WTC11 (cell line): Measurements from ENCODE around the gene GRM7. TPM values are rescaled to one million over a fixed set of nuclear protein-coding genes. Genes with fewer than 3 reads are reported as not detected.

Source experiments
- ATAC-seq: fragments of 200-7000 bp; cut with Tn5 transposase; 2 replicates; pipeline ENCODE4 v1.10.0; 2021; ENCODE audit warnings: mild to moderate bottlenecking, moderate library complexity
- CTCF ChIA-PET: fragments of 300-600 bp; sonication (Branson Sonifier 250); formaldehyde crosslinking; loops from one replicate; lab custom pipeline; 2021; ENCODE audit warnings: antibody characterized with exemption; lab: Charles Lee
- POLR2A ChIA-PET: fragments of 350-600 bp; sonication (Branson Sonifier 250); formaldehyde crosslinking; loops from one replicate; lab custom pipeline; 2021; ENCODE audit warnings: antibody characterized with exemption; lab: Charles Lee
- DNase-seq: peaks from one replicate; pipeline ENCODE4 v3.0.0; 2021; ENCODE audit warnings: low spot score
- H3K27ac Mint-ChIP-seq: 2 replicates; pipeline ENCODE4 v1.8.0; 2021; ENCODE audit warnings: mixed read lengths
- H3K27me3 Mint-ChIP-seq: 2 replicates; pipeline ENCODE4 v1.8.0; 2021; ENCODE audit warnings: low read depth, mild to moderate bottlenecking, moderate library complexity, mixed read lengths
- H3K36me3 Mint-ChIP-seq: 2 replicates; pipeline ENCODE4 v1.8.0; 2021; ENCODE audit warnings: mixed read lengths
- H3K4me1 Mint-ChIP-seq: 2 replicates; pipeline ENCODE4 v1.8.0; 2022; ENCODE audit warnings: mixed read lengths
- H3K4me3 Mint-ChIP-seq: 2 replicates; pipeline ENCODE4 v1.8.0; 2021; ENCODE audit warnings: mild to moderate bottlenecking, moderate library complexity, mixed read lengths
- H3K9me3 Mint-ChIP-seq: 2 replicates; pipeline ENCODE4 v1.8.0; 2021; ENCODE audit warnings: mixed read lengths
- ARID4B ChIP-seq: sonication (generic); formaldehyde crosslinking; IDR thresholded peaks from 2 replicates; pipeline ENCODE4 v1.8.0; 2023; ENCODE audit warnings: missing genetic modification reagents, mild to moderate bottlenecking, borderline replicate concordance
- CTCF ChIP-seq: fragments of 200-600 bp; IDR thresholded peaks from 2 replicates; pipeline ENCODE4 v1.8.0; 2022; ENCODE audit warnings: antibody characterized with exemption
- ELF4 ChIP-seq: sonication (generic); formaldehyde crosslinking; IDR thresholded peaks from 2 replicates; pipeline ENCODE4 v1.8.1; 2022; ENCODE audit warnings: low read depth, mild to moderate bottlenecking, moderate library complexity, missing genetic modification reagents
- ESRRA ChIP-seq: sonication (generic); formaldehyde crosslinking; IDR thresholded peaks from 2 replicates; pipeline ENCODE4 v1.8.1; 2022; ENCODE audit warnings: mild to moderate bottlenecking, missing genetic modification reagents, borderline replicate concordance
- GABPB1 ChIP-seq: sonication (generic); formaldehyde crosslinking; IDR thresholded peaks from 2 replicates; pipeline ENCODE4 v1.8.1; 2023; ENCODE audit warnings: mild to moderate bottlenecking, missing genetic modification reagents
- GRHL2 ChIP-seq: fragments of 250-450 bp; sonication (Bioruptor Pico); IDR thresholded peaks from 2 replicates; pipeline ENCODE4 v1.8.0; 2022; ENCODE audit warnings: mild to moderate bottlenecking, moderate library complexity; ENCODE audit not compliant: insufficient replicate concordance, severe bottlenecking
- GTF2I ChIP-seq: fragments of 250-450 bp; sonication (Bioruptor Pico); conservative IDR thresholded peaks from 2 replicates; pipeline ENCODE4 v1.4.0; 2021; ENCODE audit warnings: mild to moderate bottlenecking
- NR2C2 ChIP-seq: sonication (generic); formaldehyde crosslinking; IDR thresholded peaks from 2 replicates; pipeline ENCODE4 v1.8.0; 2022; ENCODE audit warnings: mild to moderate bottlenecking, missing genetic modification reagents
- RELA ChIP-seq: sonication (generic); formaldehyde crosslinking; IDR thresholded peaks from 2 replicates; pipeline ENCODE4 v1.8.1; 2022; ENCODE audit warnings: missing genetic modification reagents, mild to moderate bottlenecking, borderline replicate concordance
- RORB ChIP-seq: fragments of 250-450 bp; sonication (Bioruptor Pico); IDR thresholded peaks from 2 replicates; pipeline ENCODE4 v1.9.0; 2021; ENCODE audit warnings: mild to moderate bottlenecking
- SP1 ChIP-seq: sonication (generic); formaldehyde crosslinking; conservative IDR thresholded peaks from 2 replicates; pipeline ENCODE4 v1.8.1; 2022; ENCODE audit warnings: missing genetic modification reagents
- TEAD1 ChIP-seq: sonication (generic); formaldehyde crosslinking; IDR thresholded peaks from 2 replicates; pipeline ENCODE4 v1.8.0; 2022; ENCODE audit warnings: mild to moderate bottlenecking, missing genetic modification reagents
- ZBTB43 ChIP-seq: sonication (generic); formaldehyde crosslinking; IDR thresholded peaks from 2 replicates; pipeline ENCODE4 v1.8.1; 2023; ENCODE audit warnings: mild to moderate bottlenecking, missing genetic modification reagents
- total RNA-seq: library from RNA; stranded (reverse); gene quantifications from 3 replicates; pipeline ENCODE4 v1.2.3, GENCODE V29; 2021
- TF ChIP-seq, protein P1 (sequence below): sonication (generic); formaldehyde crosslinking; IDR thresholded peaks from 2 replicates; pipeline ENCODE4 v1.8.1; 2023; ENCODE audit warnings: mild to moderate bottlenecking, missing genetic modification reagents, borderline replicate concordance
- TF ChIP-seq, protein P2 (sequence below): sonication (generic); formaldehyde crosslinking; IDR thresholded peaks from 2 replicates; pipeline ENCODE4 v1.8.0; 2022; ENCODE audit warnings: mild to moderate bottlenecking, missing genetic modification reagents

GRM7 gene
- total RNA-seq, 1 experiment from 2014 or later: 0.42 TPM

- TF ChIP-seq CTCF: no peak
- TF ChIP-seq NR2C2: no peak
- TF ChIP-seq ESRRA: no peak
- TF ChIP-seq TEAD1: no peak
- no peak for TF ChIP-seq RELA (CRISPR knock-in tag)
- TF ChIP-seq ARID4B (CRISPR knock-in tag): no peak
- no peak for TF ChIP-seq GRHL2 (CRISPR knock-in tag)
These were observed 822.5 kb downstream of the GRM7 start (continued) for GRCh38 chr3:7683426-7683825.

DNA sequence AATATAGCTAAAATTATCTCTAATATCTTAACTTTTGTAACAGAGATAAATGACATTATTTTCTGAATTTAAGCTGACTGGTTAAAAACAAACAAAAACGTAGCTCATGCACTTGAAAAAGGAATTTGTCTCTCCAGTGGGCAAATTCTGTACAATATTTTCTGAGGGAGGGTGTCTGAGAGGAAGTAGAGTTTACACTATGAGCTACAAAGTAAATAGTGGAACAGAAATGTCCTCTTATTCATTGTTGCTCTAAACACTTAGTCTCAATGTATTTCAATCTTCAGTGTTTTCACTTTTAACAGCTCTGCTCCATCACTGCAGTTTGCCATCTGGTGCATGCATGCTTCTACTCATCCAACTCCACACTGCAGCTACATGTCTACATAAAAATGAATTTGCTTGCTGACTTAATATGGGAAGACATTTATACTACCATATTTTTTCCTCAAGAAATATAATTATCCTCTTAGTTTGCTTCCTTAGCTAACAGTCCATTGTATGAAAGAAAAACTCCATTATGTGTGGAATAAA lies 823.3 kb downstream of the GRM7 start:
- peak overlapping the region; percentile 42; the same call in 1 of the 2 replicates for H3K27ac Mint-ChIP-seq
- ChIA-PET POLR2A (no interaction called here), CTCF (interaction anchor here (1.2 kb wide), 1 partner anchor 20 kb away, joined by 3 read pairs; no protein-coding TSS in a partner anchor)
- H3K9me3 Mint-ChIP-seq: peaks cover 24% of the 10 kb centered on the region
- H3K4me3 Mint-ChIP-seq: no peak overlapping the region
- no peak for ATAC-seq
- no peaks in the 10 kb centered on the region for H3K27me3 Mint-ChIP-seq
- H3K4me1 Mint-ChIP-seq: peaks cover 39% of the 10 kb centered on the region
- H3K36me3 Mint-ChIP-seq: peaks cover 18% of the 10 kb centered on the region
- TF ChIP-seq ELF4 (no peak), GTF2I (CRISPR knock-in tag) (no peak), RORB (CRISPR knock-in tag) (no peak)
- TF ChIP-seq, protein P1, sequence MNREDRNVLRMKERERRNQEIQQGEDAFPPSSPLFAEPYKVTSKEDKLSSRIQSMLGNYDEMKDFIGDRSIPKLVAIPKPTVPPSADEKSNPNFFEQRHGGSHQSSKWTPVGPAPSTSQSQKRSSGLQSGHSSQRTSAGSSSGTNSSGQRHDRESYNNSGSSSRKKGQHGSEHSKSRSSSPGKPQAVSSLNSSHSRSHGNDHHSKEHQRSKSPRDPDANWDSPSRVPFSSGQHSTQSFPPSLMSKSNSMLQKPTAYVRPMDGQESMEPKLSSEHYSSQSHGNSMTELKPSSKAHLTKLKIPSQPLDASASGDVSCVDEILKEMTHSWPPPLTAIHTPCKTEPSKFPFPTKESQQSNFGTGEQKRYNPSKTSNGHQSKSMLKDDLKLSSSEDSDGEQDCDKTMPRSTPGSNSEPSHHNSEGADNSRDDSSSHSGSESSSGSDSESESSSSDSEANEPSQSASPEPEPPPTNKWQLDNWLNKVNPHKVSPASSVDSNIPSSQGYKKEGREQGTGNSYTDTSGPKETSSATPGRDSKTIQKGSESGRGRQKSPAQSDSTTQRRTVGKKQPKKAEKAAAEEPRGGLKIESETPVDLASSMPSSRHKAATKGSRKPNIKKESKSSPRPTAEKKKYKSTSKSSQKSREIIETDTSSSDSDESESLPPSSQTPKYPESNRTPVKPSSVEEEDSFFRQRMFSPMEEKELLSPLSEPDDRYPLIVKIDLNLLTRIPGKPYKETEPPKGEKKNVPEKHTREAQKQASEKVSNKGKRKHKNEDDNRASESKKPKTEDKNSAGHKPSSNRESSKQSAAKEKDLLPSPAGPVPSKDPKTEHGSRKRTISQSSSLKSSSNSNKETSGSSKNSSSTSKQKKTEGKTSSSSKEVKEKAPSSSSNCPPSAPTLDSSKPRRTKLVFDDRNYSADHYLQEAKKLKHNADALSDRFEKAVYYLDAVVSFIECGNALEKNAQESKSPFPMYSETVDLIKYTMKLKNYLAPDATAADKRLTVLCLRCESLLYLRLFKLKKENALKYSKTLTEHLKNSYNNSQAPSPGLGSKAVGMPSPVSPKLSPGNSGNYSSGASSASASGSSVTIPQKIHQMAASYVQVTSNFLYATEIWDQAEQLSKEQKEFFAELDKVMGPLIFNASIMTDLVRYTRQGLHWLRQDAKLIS (CRISPR knock-in tag): no peak
- DNase-seq: no peak

DNA sequence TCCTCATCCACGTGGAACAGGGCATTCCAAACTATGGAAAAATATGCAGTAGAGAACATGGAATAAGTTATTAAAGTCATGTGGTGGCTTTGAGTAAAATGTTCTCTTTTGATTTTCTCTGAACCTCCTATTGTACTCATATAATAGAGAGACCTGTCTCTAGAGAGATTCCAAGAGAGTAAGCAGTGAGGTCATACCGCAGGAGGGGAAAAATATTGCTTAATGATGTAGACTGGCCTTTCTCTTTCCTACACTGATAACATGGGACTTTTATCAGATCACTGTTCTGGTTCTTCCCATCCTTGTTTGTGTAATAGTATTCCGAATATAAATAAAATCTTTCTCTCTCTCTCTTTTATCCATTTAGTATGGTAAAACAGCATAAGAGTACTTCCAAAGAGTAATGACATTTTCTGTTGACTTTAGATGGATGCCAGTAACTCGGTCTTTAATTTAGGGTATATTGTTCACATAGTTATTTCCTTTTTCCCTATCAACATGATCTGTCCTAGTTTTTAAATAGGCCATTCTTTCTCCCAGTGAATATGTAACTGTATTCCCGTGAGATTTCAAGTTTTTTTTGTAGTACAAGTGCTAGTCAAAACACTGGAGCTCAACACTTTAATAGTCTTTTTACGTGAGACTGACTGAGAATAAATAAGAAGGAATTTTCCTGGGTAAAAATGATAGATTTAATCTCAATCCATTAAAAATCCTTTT lies 826.7 kb downstream of the GRM7 start:
- ChIA-PET CTCF (interaction anchor here (0.6 kb wide), 1 partner anchor 1300 kb away, joined by 3 read pairs; no protein-coding TSS in a partner anchor), POLR2A (no interaction called here)
- DNase-seq (no peak), ATAC-seq (no peak)
- Mint-ChIP-seq H3K27ac (no peak overlapping the region), H3K4me1 (peaks cover 25% of the 10 kb centered on the region), H3K9me3 (peaks cover 28% of the 10 kb centered on the region), H3K36me3 (peaks cover 18% of the 10 kb centered on the region), H3K4me3 (no peak overlapping the region), H3K27me3 (no peaks in the 10 kb centered on the region)
- TF ChIP-seq GABPB1: no peak
- TF ChIP-seq ZBTB43 (CRISPR knock-in tag): no peak
- TF ChIP-seq, protein P2, sequence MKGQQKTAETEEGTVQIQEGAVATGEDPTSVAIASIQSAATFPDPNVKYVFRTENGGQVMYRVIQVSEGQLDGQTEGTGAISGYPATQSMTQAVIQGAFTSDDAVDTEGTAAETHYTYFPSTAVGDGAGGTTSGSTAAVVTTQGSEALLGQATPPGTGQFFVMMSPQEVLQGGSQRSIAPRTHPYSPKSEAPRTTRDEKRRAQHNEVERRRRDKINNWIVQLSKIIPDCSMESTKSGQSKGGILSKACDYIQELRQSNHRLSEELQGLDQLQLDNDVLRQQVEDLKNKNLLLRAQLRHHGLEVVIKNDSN: no peak
- no peak for TF ChIP-seq SP1 (CRISPR knock-in tag)
- no peak for TF ChIP-seq ARID4B (CRISPR knock-in tag)
